Neural progenitor cell (in vitro differentiated cells): Measurements from ENCODE around the gene PROC. TPM values are rescaled to one million over a fixed set of nuclear protein-coding genes. Genes with fewer than 3 reads are reported as not detected.

Experiments used
- DNase-seq: peaks from one replicate; pipeline ENCODE4 v3.0.0-alpha.2; 2016; ENCODE audit warnings: low spot score
- H2AFZ ChIP-seq: fragments of 200-600 bp; sonication (generic); replicated peaks from 2 replicates; pipeline ENCODE4 v1.6.1; 2016; ENCODE audit warnings: antibody characterized with exemption
- H3F3A ChIP-seq: fragments of 200-600 bp; sonication (generic); 2 replicates; pipeline ENCODE4 v1.6.1; 2016; ENCODE audit warnings: antibody characterized with exemption, low read depth
- H3K27ac ChIP-seq: fragments of 200-600 bp; sonication (generic); 2 replicates; pipeline ENCODE4 v1.5.1; 2016; ENCODE audit warnings: mild to moderate bottlenecking
- H3K27me3 ChIP-seq: fragments of 200-600 bp; sonication (generic); 2 replicates; pipeline ENCODE4 v1.6.1; 2016; ENCODE audit warnings: mild to moderate bottlenecking, moderate library complexity
- H3K36me3 ChIP-seq: fragments of 200-600 bp; sonication (generic); 2 replicates; pipeline ENCODE4 v1.5.1; 2016
- H3K4me1 ChIP-seq: fragments of 200-600 bp; sonication (generic); 2 replicates; pipeline ENCODE4 v1.6.1; 2016; ENCODE audit warnings: mixed run types
- H3K4me2 ChIP-seq: fragments of 200-600 bp; sonication (generic); 2 replicates; pipeline ENCODE4 v1.6.1; 2016
- H3K4me3 ChIP-seq: fragments of 200-600 bp; sonication (generic); 2 replicates; pipeline ENCODE4 v1.5.1; 2016
- H3K79me2 ChIP-seq: fragments of 200-600 bp; sonication (generic); 2 replicates; pipeline ENCODE4 v1.6.1; 2016; ENCODE audit warnings: low read depth
- H3K9ac ChIP-seq: fragments of 200-600 bp; sonication (generic); 2 replicates; pipeline ENCODE4 v1.6.1; 2016
- H3K9me3 ChIP-seq: fragments of 200-600 bp; sonication (generic); 2 replicates; pipeline ENCODE4 v1.5.1; 2016; ENCODE audit warnings: low read depth
- H4K20me1 ChIP-seq: fragments of 200-600 bp; sonication (generic); 2 replicates; pipeline ENCODE4 v1.6.1; 2016; ENCODE audit warnings: low read depth
- H3K27ac Mint-ChIP-seq: 3 replicates; pipeline ENCODE4 v1.8.0; 2021; ENCODE audit warnings: mixed read lengths
- H3K27me3 Mint-ChIP-seq: 2 replicates; pipeline ENCODE4 v1.8.0; 2022; ENCODE audit warnings: low read depth, mild to moderate bottlenecking, inconsistent platforms, moderate library complexity, mixed read lengths; ENCODE audit not compliant: insufficient read depth
- H3K36me3 Mint-ChIP-seq: 3 replicates; pipeline ENCODE4 v1.8.0; 2021; ENCODE audit warnings: mixed read lengths
- H3K4me1 Mint-ChIP-seq: 3 replicates; pipeline ENCODE4 v1.8.0; 2021; ENCODE audit warnings: mixed read lengths
- H3K4me3 Mint-ChIP-seq: 3 replicates; pipeline ENCODE4 v1.8.0; 2021; ENCODE audit warnings: mild to moderate bottlenecking, moderate library complexity, mixed read lengths
- H3K9me3 Mint-ChIP-seq: 3 replicates; pipeline ENCODE4 v1.8.0; 2020; ENCODE audit warnings: mixed read lengths
- EZH2 ChIP-seq: fragments of 200-600 bp; sonication (generic); IDR thresholded peaks from 2 replicates; pipeline ENCODE4 v1.6.1; 2017; ENCODE audit warnings: antibody characterized with exemption, mild to moderate bottlenecking, moderate library complexity
- EZH2phosphoT487 ChIP-seq: fragments of 200-600 bp; sonication (generic); IDR thresholded peaks from 2 replicates; pipeline ENCODE4 v1.6.1; 2017; ENCODE audit warnings: antibody characterized with exemption
- total RNA-seq: library from RNA; depleted of rRNA; stranded (reverse); fragments of >200 nt; gene quantifications from 2 replicates; pipeline ENCODE4 v1.2.3, GENCODE V29; 2015; ENCODE audit warnings: low replicate concordance
- TF ChIP-seq, protein P1 (sequence below): fragments of 200-600 bp; sonication (generic); IDR thresholded peaks from 2 replicates; pipeline ENCODE4 v1.5.1; 2017; ENCODE audit warnings: antibody characterized with exemption, mild to moderate bottlenecking

The PROC gene
- total RNA-seq, 1 donor from 2014 or later = not detected

DNA sequence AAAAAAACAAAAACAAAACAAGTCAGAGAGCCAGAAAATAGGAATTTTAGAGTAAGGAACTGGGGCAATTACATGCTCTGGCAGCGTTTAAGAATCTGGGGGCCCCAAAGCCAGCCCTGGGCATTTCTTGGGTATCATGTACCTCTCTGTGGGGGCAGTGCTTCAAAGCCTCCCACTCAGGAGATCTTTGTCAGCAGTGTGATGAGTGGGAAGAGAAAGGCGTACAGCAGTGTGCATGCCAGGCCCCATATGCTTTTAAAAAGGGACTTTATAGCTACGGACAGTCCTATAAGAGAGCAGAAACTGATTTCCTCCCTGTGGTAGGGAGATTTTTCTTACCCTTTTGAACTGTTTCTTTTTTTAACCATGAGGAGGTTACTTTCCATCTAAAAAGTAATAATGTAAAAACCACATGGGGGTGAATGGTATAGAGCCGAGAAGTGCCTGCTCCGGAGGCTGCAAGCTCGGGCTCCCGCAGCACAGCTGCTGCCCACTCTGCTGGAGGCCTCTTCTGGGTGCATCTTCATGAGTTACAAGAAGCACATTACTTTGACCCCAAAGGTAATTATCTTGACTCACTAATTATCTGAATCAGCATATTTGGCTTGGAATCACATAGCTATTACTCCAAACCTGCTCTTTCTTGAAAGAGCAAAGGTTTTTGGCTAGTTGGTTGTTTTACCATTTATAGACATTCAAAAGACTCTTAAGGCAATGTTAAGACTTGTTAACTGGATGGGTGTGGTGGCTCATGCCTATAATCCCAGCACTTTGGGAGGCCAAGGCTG lies 46.4 kb downstream of the PROC start:
- no peaks in the 10 kb centered on the region for H3K9me3 Mint-ChIP-seq
- Histone ChIP-seq H3K27ac (no peak overlapping the region), H3K9me3 (no peaks in the 10 kb centered on the region), H3K4me2 (no peak overlapping the region), H3K4me3 (no peak overlapping the region), H2AFZ (no peak overlapping the region), H3K27me3 (no peaks in the 10 kb centered on the region), H3K36me3 (no peaks in the 10 kb centered on the region), H4K20me1 (no peaks in the 10 kb centered on the region), H3F3A (peaks cover 24% of the 10 kb centered on the region), H3K79me2 (no peaks in the 10 kb centered on the region), H3K9ac (no peak overlapping the region), H3K4me1 (peaks cover 21% of the 10 kb centered on the region)
- H3K27ac Mint-ChIP-seq = no peak overlapping the region
- H3K4me1 Mint-ChIP-seq = peaks cover 10% of the 10 kb centered on the region
- no peak overlapping the region for H3K4me3 Mint-ChIP-seq
- peaks cover 5% of the 10 kb centered on the region for H3K27me3 Mint-ChIP-seq
- H3K36me3 Mint-ChIP-seq = peaks cover 7% of the 10 kb centered on the region
- DNase-seq = no peak
- TF ChIP-seq, protein P1, sequence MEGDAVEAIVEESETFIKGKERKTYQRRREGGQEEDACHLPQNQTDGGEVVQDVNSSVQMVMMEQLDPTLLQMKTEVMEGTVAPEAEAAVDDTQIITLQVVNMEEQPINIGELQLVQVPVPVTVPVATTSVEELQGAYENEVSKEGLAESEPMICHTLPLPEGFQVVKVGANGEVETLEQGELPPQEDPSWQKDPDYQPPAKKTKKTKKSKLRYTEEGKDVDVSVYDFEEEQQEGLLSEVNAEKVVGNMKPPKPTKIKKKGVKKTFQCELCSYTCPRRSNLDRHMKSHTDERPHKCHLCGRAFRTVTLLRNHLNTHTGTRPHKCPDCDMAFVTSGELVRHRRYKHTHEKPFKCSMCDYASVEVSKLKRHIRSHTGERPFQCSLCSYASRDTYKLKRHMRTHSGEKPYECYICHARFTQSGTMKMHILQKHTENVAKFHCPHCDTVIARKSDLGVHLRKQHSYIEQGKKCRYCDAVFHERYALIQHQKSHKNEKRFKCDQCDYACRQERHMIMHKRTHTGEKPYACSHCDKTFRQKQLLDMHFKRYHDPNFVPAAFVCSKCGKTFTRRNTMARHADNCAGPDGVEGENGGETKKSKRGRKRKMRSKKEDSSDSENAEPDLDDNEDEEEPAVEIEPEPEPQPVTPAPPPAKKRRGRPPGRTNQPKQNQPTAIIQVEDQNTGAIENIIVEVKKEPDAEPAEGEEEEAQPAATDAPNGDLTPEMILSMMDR = no peak
- TF ChIP-seq EZH2 (no peak), EZH2phosphoT487 (no peak)

DNA sequence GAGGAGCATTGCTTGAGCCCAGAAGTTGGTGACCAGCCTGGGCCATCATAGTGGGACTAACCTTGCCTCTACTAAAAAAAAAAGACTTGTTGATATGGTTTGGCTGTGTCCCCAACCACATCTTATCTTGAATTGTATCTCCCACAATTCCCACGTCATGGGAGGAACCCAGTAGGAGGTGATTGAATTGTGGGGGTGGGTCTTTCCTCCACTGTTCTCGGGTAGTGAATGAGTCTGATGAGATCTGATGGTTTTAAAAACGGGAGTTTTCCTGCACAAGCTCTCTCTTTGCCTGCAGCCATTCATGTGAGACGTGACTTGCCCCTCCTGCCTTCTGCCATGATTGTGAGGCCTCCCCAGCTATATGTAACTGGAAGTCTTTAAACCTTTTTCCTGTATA lies 47.0 kb downstream of the PROC start:
- H3K4me1 ChIP-seq = peaks cover 21% of the 10 kb centered on the region
- H2AFZ ChIP-seq = no peak overlapping the region
- no peak overlapping the region for H3K9ac ChIP-seq
- TF ChIP-seq EZH2 (no peak), EZH2phosphoT487 (no peak)
- TF ChIP-seq, protein P1 = no peak
- no peak overlapping the region for H3K4me2 ChIP-seq
- H3F3A ChIP-seq = peaks cover 24% of the 10 kb centered on the region
- H3K79me2 ChIP-seq = no peaks in the 10 kb centered on the region
- H3K4me3 Mint-ChIP-seq = no peak overlapping the region
- no peak overlapping the region for H3K4me3 ChIP-seq
- no peaks in the 10 kb centered on the region for H3K9me3 Mint-ChIP-seq
- H3K27ac ChIP-seq = no peak overlapping the region
- H4K20me1 ChIP-seq = no peaks in the 10 kb centered on the region
- H3K27me3 Mint-ChIP-seq = peaks cover 5% of the 10 kb centered on the region
- no peak overlapping the region for H3K27ac Mint-ChIP-seq
- DNase-seq = no peak
- H3K9me3 ChIP-seq = no peaks in the 10 kb centered on the region
- peaks cover 7% of the 10 kb centered on the region for H3K36me3 Mint-ChIP-seq
- H3K36me3 ChIP-seq = no peaks in the 10 kb centered on the region
- H3K27me3 ChIP-seq = no peaks in the 10 kb centered on the region
- peaks cover 10% of the 10 kb centered on the region for H3K4me1 Mint-ChIP-seq

DNA sequence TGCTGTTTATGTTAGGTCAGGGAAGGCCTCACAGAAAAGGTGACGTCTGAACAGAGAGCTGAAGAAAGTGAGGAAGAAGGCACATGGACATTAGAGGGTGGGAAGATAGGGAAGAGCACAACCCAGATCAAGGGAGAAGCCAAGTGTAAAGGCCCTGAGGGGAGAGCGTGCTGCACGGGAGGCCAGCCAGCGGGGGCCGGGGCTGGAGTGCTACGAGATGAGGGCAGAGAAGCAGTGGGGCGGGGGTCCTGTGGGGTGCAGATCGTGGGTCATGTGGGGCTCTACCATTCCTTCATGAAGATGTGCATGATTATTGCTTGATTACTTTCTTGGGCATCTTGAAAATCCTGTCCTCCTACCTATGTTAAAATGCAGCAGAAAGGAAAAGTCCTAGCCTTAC lies 50.8 kb downstream of the PROC start:
- Histone ChIP-seq H2AFZ (no peak overlapping the region), H3K9me3 (no peaks in the 10 kb centered on the region), H3F3A (peaks cover 7% of the 10 kb centered on the region), H3K36me3 (no peaks in the 10 kb centered on the region), H3K9ac (no peak overlapping the region), H3K4me3 (no peak overlapping the region), H3K79me2 (no peaks in the 10 kb centered on the region), H3K4me2 (no peak overlapping the region), H3K27ac (no peak overlapping the region), H3K27me3 (no peaks in the 10 kb centered on the region), H4K20me1 (no peaks in the 10 kb centered on the region), H3K4me1 (peaks cover 9% of the 10 kb centered on the region)
- no peak for DNase-seq
- Mint-ChIP-seq H3K4me1 (peaks cover under 1% of the 10 kb centered on the region), H3K36me3 (peaks cover 7% of the 10 kb centered on the region), H3K9me3 (no peaks in the 10 kb centered on the region), H3K4me3 (no peak overlapping the region), H3K27me3 (peaks cover 5% of the 10 kb centered on the region), H3K27ac (no peak overlapping the region)
- TF ChIP-seq EZH2 (no peak), EZH2phosphoT487 (no peak)
- TF ChIP-seq, protein P1 = no peak
